Activated T-cell treated with anti-CD3 and anti-CD28 coated beads for 48 hours (primary cell): ENCODE results near the gene TBC1D4.

Experiments
- DNase-seq: peaks from one replicate; pipeline ENCODE4 v3.0.0-alpha.2; 2020; ENCODE audit warnings: low read depth

The TBC1D4 gene

DNA sequence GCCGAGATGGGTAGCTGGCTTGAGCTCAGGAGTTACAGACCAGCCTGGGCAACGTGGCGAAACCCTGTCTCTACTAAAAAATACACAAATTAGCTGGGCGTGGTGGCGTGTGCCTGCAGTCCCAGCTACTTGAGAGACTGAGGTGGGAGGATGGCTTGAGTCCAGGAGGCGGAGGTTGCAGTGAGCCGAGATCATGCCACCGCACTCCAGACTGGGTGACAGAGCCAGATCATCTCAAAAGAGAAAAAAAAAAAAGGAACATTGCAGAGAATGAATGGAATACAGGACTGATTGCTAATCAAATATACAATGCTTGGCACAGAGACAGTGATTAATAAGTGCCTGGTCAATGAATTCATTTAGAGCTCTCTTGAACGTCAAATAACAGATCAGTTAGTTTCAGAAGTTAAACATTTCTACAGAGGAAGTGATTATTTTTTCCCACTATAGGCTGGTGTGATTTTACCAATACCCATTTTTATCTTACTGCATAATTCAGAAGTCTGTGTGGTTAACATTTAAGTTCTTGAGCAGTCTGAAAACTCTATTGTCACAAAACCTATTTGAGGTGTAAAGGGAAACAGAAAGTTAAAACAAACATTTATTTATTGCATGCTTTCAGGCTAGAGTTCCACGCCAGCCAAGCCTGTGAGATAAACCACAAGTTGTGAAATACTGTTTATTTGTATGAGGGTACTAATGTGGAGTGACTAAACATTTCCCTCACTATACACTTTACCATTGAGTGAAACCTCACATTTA, 7.7 kb upstream of the TBC1D4 start:
- no peak for DNase-seq

DNA sequence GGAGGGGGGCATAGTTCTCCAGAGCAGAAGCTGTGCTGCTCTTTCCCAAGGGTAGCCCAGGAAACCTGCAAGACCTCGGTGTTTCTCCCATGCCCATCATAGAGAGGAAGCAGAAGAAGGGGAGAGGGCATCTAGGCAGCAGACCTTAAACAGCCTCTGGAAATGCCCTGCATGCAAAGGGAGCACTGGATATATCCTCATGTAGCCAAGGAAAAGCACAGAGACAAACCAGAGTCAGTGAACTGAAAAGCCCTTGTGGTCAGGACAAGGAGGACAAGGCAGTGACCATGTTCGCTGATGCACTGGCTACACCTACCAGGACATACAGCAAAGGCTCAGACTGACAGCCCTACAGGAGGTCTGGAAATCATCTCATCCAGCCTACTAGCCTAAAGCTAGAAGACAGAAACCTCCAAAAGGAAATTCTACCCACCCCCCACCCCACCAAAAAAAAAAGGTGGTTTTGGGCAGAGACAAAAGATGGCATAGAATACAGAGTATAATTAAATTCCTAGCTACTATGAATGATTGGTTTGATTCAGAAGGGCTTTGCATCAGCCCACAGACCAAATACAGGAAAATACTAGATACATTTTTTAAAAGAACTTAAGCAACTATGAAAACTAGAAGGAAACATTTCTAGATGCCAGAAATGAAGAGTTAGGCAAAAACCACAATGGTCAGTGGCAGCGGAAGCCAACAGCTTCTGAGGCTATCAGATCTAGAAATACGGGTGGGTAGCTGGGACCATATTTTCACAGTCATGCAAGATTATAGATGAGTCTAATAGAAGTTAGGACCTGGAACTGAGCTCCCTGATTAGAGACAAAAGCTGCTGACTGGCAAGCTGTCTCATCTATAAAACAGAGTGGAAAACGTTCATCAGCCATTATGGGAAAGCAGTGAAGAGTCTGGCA, 4.4 kb upstream of the TBC1D4 start:
- DNase-seq, result no peak

DNA sequence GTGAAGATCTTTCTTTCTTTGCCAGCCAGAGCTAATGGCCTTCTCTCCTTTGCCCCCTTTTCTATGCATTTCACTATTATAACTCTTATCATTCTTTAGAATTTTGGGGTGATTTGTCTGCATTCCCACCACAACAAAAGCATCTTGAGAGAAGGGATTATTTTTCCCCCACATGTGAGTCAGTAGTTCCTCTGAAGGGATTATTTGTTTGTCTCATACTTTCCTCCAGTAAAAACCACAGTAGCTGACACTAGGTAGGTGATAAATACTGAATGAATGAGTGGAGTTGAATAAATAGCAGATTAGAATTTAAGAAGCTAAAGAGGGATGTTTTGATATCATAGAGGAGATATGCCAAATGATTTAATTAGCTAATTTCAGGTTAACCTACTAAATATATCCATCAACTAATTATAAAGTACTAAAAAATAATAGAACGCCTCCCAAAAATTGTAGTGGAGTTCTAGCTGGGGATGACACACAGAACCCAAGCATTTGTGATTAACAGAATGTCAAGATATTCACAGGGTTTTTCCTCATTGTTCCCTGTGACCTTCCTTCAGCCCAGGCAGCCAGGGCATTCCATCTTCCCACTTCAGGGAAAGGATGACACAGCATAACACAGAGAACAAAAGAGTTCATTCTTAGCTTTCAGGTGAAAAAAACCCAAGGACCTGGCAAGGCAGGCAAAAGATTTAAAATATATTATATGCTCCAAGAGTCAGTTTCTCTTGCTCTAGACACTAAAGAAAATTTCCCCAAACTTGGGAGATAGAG, 3.5 kb upstream of the TBC1D4 start:
- DNase-seq, result no peak

DNA sequence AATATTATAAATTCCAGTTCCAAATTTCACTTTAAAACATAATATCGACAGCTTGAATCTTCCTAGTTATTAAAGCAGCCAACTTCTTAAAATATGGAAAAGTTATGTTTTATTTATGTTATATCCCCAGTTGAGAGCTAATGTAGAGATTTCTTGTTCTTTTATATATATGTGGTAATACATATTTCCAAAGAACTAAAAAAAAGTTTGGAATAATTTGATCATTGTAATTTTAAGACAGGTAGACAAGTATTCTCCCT, 781 bp upstream of the TBC1D4 start:
- DNase-seq, result no peak

DNA sequence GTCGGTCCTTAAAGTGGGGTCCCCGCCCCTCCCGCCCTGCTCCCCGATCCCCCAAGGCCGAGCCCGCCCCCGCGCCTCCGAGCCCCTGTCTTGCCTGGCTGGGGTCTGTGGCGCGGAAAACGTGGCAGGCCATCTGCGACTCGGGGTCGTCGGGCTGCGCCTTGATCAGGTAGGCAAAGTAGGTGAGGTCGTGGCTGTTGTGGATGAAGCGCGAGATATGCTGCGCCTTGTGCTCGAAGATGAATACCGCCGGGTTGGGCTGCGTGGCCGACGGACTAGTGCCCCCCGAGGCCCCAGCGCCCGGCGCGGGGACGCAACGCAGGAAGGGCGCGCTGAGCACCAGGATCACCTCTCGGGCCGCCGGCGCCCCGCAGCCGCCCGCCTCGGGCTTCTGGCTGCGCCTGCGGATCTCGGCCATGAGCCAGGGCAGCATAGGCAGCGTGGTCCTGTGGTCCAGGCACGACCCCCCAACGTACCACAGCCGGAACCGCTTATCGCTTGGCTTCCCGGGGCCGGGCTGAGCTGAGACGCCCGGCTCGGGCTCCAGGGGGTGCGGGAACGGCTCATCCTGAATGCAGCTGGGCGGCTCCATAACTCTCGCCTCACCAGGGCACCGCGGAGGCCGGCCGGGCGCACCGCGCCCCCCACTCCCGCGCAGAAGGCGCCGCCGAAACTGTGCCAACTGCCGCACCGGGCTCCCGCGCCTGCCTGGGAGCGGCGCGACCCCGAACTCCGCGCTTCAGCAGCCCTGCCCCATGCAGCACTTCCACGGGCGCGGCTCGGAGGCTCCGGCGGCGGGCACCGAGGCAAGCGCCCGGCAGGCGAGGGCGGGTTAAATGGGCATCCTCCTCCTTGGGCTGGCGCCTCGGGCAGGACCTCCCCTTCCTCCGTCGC, 546 bp downstream of the TBC1D4 start:
- peak; percentile 8 for DNase-seq

DNA sequence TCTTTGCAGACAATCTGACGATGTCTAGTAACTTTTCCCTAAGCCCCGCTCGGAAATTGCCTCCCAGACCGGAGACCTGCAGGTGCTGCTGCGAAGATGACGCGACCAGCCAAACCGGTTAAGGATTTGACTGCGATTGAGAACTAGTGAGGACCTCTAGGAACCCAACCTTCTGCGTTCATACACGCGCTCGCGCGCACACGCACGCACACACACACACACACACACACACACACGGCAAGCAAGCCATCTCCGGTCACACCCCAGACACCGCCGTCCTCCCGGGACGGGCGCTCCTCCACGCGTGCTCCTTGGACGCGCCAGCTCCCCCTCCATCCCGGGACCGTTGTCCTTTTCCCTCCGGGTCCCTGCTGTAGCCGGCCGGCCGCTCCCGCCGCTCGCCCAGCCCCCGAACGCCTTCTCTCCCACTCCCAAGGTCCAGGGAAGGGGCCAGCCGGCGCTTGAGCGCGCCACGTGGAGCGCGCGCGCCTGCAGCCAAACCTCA, 1.2 kb downstream of the TBC1D4 start:
- DNase-seq, result peak; percentile 11

DNA sequence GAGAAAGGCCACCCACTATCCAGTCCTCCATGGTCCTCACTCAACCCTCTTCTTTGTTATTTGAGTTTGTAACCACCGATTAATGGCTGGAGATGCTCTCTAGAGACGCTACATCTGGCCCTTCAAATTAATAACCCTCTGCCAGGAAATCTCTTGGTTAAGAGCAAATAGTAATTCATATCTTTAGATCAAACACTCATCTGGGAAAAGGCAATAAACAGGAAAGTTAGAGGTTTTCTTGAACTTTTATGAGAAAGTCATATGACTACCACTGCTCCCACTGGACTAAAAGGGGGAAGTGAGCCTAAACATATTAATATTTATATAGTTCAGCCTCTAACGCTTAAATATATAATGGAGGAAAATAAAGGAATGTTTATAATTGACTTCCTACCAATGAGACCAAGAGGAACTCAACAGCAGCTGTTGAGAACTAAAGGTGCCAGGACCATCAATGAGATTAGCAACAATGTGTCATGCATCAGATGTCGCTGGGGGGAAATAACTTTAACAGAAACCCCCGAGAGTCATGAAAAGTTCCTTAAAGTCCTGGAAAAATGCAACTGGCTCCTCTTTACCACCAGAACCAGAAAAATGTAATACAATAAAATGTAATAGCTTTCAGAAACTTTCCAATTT, 2.7 kb downstream of the TBC1D4 start:
- DNase-seq, result no peak

DNA sequence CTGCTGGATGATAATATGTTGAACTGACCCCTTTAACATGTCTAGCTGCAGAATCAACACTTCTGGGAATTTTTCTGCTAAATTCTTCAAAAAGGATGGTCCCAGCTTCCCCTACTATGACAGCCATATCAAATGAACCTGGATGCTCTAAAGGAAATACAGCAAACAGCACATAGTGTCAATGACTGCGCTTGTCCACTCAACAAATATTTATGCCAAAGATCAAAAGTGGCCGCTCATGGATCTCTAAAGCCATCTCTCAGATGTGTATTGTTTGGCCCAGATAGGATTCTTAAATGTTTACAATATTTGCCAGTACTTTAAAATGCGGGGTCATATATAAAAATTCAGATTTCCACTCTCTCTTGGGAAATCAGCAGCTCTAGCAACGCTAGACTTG, 3.3 kb downstream of the TBC1D4 start:
- no peak for DNase-seq

DNA sequence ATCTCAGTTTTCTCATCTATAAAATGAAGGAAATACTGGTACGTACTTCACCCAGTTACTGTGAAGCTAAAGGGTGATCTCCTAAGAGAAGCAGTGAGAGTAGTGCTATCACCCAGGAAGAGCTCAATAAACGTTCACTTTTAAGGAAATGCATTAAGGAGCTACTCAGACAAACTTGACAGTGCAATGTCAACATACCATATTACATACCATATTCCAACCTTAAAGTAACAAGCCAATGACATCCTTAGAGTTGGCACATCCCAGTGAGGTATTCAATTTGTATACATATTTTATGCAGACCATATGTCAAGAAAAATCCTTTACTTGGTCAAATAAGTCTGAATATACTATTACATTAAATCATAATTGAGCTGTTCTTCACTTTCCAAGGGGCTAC, 7.0 kb downstream of the TBC1D4 start:
- no peak for DNase-seq

DNA sequence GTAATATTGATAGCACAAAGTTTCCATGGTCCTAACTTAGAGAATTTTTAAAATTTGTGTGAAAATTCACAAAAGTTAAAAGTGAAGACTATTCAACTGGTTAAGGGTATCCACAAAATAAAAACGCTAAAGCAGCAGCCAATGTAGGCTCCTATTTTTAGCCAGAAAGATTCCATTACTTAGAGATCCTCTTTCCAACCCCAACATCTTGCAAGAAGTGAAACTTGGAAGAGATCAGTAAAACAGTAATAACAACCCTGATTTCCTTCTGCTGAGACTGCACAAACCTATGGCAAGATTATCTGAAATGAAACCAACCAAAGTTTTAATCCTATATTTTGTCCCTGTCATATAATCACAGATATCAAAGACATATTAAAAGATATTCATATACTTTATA, 8.5 kb downstream of the TBC1D4 start:
- DNase-seq, result no peak

DNA sequence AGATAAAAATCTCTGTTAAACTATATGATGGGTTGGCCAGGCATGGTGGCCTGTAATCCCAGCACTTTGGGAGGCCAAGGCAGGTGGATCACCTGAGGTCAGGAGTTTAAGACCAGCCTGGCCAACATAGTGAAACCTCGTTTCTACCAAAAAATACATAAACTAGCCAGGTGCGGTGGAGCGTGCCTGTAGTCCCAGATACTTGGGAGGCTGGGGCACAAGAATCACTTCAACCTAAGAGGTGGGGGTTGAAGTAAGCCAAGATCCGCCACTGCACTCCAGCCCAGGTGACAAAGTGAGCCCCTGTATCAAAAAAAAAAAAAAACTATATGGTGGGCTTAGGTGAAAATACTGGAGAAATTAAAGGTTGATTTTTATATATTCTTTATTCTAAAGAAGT, 11.3 kb downstream of the TBC1D4 start:
- DNase-seq, result no peak

DNA sequence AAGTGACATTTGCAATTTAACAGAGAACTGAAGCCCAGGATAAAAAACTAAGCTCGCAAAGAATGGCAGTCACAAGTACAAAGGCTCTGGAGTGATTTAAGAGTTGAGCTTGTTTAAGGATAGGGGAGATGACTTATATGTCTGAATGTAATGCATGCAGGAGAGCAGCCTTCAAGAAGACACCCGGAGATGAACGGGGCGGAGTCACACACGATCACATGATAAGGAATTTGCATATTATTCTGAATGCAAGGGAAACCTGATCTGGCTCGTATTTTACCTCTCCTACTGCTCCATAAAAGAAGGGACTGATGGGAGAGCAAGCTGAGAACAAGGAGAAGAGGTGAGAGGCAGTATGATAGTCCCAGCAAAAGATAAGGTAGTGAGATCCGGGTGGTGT, 12.9 kb downstream of the TBC1D4 start:
- DNase-seq, result no peak

DNA sequence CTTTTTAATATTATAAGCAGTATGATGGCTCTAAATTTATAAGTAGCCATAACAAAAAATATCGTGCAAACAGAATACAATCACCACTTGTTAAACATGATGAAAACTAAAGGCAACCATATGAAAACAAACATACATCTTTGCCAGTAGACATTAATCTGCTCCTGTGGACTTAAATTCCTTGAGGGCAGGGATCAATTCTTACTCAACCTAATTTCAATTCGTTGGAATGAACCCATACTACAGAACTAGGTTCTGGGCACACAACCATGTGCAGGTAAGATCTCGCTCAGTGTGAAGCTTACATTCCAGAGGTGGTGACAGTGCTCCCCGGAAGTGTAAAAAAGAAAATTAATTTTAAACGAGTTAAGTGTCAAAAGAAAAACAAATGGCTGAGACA, 13.4 kb downstream of the TBC1D4 start:
- DNase-seq, result no peak

DNA sequence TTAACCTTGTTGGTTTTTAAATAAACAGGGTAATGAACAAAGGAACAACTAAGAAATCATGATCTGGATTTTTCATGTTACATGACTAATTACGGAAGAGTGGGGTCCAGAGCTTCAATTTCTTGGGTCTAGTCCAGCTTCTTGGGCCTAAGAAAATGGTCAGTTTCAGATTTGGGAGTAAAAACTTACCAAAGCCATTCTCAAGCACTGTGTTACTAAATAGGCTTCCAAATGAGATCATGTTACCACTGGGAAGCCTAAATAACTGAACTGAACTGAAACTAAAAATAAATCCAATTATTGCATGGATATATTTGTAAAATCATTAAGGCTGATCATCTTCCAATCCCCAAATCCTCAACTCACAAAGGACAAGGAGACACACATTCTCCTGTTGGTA, 13.9 kb downstream of the TBC1D4 start:
- no peak for DNase-seq

DNA sequence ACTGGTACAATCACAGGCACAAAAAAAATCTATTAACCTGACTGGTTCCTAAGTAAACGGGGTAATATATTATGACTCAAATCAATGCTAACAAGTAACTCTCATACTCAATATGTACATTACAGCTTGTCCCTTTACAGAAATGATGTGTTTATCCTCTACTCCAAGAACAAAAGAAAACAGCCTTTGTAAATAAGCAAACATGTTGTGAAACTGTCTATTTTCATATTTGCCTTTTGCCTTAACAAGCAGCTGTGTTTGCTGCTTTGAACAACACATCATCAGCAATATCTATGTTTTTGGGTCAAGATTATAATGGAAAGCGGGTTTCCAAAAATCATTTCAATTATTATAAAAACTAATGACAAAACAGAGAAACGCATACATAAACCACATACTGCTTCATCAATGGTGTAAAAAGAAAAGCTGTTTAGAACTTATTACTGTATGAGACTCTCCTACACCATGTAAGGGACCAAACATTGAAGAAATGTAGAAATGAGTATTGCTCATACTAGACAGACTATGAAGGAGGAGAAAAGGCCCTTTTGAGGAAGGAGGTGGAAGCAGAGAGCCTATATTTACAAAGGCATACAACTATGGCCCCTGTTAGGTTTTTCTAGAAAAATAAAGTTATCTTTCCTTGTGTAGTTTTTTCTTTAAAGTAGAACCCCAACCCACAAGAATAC, 14.8 kb downstream of the TBC1D4 start:
- no peak for DNase-seq

DNA sequence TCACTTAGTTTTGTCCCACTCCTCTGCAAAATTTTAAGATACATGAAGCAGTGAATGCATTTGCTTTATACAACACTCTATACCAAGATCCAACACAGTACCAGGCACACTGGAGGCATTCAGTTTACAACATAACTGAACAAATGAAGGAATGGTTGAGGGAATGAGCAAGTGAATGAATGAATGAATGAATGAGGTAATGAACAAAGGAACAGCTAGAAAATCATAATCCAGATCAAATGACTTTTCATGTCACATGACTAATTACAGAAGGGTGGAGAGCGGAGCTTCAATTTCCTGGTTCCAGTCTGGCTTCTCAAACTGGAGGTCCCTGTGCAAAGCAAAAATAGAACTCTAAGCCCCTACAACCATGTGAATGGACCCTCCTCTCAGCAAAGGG, 16.7 kb downstream of the TBC1D4 start:
- DNase-seq, result no peak

DNA sequence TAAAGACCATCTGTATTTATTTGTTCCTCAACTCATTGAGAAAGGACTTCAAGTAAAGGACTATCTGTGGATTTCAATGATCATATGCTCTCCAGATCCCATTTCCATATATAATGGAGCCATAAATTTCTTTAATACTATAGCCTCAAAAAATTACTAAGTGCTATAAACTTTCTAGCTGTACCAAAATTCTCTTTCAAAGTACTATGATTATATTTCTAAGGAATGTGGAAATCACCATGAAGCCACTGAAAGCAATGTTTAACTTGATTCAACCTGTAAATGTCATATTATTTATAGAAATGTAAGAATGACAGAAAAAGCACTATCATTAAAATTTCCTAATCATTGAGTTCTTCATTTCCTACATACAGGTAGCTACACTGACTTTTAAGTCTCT, 20.7 kb downstream of the TBC1D4 start:
- no peak for DNase-seq

DNA sequence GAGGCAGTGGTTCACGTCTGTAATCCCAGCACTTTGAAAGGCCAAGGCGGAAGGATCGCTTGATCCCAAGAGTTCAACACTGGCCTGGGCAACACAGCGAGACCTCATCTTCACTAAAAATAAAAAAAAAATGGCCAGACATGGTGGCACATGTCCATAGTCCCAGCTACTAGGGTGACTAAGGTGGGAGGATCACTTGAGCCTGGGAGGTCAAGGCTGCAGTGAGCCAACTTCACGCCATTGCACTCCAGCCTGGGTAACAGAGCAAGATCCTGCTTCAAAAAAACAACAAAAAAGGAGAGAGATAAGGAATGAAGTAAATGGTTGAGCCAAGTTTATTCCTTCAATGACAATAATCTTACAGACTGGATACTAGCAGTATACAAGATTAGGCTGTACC, 21.3 kb downstream of the TBC1D4 start:
- no peak for DNase-seq

DNA sequence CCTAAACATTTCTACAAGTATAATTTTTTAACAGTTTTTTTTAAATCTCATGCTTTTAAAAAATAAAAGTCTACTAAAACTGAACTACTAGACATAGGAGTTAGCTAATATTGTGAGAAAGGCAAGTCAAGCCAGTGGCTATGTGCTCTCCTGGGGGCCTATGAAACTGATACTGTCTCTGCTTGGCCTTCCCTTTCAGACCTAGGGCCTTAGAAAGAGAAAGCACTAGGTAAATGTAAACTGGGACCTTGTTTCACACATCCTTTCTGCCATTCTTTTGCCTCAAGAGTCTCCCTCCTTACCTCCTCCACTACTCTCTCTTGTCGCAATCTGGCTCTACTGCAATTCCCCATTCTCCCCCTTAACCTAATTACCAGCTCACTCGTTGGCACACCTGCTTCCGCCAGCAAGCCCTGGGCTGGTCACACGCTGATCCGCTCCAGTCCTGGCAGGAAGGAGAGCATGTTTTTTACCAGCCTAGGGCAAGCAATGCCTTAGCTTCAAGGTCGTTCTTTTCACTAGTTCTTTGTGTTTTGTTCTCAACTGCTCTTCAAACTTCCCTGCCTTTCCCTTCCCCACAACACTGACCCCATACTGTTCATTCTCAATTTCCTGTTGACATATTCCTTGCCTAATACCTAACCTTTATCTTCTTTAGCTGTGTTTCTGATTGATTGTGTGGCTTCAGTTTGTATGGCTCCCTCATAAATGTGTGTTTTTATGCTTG, 23.1 kb downstream of the TBC1D4 start:
- DNase-seq, result no peak

DNA sequence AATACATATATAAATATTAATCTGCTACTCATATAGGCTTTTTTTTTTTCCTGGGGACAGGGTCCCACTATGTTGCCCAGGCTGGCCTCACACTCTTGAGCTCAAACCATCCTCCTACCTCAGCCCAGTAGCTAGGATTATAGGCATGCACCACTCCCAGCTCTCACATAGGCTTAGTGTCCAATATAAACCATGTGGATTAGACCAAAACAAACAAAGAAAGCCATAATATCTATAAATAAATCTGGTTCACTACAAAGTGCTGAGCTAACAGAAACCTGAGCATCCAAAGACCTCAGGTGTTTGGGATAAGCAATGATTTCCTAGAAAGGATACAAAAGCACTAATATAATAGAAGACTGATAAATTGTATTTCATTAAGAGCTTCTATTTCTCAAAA, 26.0 kb downstream of the TBC1D4 start:
- no peak for DNase-seq
